Medulla oblongata (tissue), 1 donor: ENCODE data around the gene PRKCQ.
A peak's percentile ranks its signal among the peaks of the same experiment; 100 is the strongest.
"Not testable (repeated sequence)": the region's sequence is repeated elsewhere in the genome, so short reads cannot be mapped to it uniquely, and the experiment has no call there.

Experiments used
- DNase-seq: peaks from one replicate; pipeline ENCODE4 v3.0.0-alpha.2; 2015; ENCODE audit errors: extremely low spot score

The PRKCQ gene

DNA sequence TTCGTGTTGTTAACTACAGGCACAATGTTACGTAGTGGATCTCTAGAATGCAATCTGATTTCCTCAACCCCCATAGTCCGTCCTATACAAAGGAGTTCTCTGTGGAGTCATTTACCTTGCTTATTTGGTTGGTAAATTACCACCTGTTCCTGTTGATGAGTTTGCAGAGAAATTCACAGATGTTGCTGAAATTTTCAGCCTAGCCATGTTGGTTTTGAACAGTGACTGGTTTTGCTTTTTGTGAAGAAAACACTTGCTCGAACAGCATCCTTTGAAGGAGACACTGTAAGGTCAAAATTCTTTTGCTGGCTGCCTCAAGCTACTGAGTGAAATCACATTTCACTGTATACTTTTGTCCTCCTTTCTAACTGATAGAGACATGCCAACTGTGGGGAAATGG, 15.4 kb upstream of the PRKCQ start:
- DNase-seq, result no peak

- DNase-seq, result no peak
These were observed 13.2 kb upstream of the PRKCQ start for GRCh38 chr10:6593241-6593671.

- no peak for DNase-seq
These were observed 12.0 kb upstream of the PRKCQ start for GRCh38 chr10:6592080-6592479.

DNA sequence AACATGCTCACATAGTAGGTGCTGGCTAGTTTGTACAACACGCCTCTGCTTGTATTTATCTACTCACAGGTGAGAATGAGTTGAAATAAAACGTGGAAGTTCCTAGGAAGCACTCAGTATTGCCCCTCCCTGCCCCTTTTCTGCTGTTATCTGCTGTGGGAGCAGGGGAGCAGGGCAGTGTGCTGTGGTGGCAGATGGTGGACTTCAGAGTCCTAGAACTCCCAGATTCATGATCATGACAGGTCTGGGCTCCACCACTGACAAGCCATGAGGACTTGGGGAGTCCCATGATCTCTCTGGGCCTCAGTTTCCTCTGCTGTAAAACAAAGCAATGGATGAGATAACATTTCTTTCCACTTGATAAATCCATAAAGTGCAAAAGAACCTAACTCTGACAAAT, 11.6 kb upstream of the PRKCQ start:
- no peak for DNase-seq

- no peak for DNase-seq
These were observed 10.0 kb upstream of the PRKCQ start for GRCh38 chr10:6590100-6590499.

GRCh38 chr10:6589287-6590094, 9.4 kb upstream of the PRKCQ start:
- DNase-seq, result no peak

GRCh38 chr10:6588845-6589244, 8.8 kb upstream of the PRKCQ start:
- DNase-seq, result no peak

- DNase-seq, result no peak
These were observed 8.0 kb upstream of the PRKCQ start for GRCh38 chr10:6588082-6588481.

- no peak for DNase-seq
These were observed 6.4 kb upstream of the PRKCQ start for GRCh38 chr10:6586501-6586900.

DNA sequence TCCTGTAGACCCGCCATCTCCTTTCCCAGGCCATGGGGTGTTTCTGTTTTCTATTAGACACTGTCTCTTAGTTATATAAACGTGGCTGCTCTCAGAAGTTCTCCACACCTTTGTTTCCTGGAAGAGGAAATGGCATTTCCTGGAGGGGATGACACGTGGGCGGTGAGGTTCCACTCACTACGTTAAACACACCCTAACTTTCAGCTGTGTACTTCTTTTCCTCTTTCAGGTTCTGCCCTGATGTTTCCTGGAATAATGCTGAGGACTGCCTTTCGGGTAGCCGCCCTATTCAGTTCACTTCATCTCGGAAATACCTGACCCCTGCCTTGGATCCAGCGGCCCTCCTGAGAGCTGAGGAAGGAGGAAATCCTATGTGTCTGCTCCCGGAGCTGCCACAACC, 3.4 kb upstream of the PRKCQ start:
- no peak for DNase-seq

GRCh38 chr10:6582913-6583312, 2.8 kb upstream of the PRKCQ start:
- not testable (repeated sequence) for DNase-seq

DNA sequence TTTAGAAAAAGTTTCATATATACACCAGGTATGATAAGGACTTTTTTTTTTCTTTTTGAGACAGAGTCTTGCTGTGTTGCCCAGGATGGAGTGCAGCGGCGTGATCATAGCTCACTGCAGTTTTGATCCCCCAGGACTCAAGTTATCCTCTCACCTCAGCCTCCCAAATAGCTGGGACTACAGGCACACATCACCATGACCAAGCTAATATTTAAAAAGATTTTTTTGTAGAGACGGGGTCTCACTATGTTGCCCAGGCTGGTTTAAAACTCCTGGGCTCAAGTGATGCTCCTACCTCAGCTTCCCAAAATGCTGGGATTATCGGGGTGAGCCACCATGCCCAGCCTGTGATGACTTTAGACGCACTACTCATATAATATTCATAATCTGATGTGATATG, 2.2 kb upstream of the PRKCQ start:
- DNase-seq, result no peak

DNA sequence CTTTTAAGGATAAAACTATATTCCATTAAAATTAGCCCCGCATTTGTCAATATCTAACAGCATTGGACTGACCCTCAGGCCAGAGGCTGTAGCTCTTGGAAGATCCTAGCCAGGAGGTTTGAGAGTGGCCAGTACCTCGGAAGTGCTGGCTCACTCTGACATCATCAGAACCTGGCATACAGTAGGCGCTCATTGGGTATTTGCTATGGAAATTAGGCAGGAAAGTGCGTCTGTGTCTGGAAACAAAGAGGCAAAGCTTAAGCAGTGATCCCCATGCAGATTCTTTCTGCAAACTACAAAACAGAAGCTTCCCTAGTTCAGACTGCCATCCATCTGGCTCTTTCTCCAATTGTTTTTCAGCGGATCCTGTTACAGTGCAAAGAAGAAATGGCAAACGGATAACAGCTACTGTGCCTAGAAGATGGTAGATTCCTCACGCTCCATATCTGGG, 1.7 kb upstream of the PRKCQ start:
- DNase-seq, result peak; percentile 25

GRCh38 chr10:6581223-6581622, 1.1 kb upstream of the PRKCQ start:
- not testable (repeated sequence) for DNase-seq

GRCh38 chr10:6580279-6581029, 378 bp upstream of the PRKCQ start:
- DNase-seq, result peak; percentile 81

GRCh38 chr10:6579183-6579903, 733 bp downstream of the PRKCQ start:
- no peak for DNase-seq

- no peak for DNase-seq
These were observed 1.3 kb downstream of the PRKCQ start for GRCh38 chr10:6578795-6579182.

GRCh38 chr10:6578251-6578771, 1.8 kb downstream of the PRKCQ start:
- no peak for DNase-seq

DNA sequence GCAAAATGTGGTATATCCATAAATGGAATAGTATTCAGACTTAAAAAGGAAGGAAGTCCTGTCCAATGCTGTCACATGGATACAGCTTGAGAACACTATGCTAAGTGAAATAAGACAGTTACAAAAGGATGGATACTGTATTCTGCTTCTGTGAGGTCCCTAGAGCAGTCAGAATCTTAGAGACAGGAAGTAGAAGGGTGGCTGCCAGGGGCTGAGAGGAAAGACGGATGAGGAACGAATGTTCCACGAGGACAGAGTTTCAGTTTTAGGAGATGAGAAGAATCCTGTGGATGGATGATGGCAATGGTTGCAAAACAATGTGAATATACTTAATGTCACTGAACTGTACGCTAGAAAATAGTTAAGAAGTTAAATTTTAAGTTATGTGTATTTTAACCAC, 3.8 kb downstream of the PRKCQ start:
- DNase-seq, result no peak

DNA sequence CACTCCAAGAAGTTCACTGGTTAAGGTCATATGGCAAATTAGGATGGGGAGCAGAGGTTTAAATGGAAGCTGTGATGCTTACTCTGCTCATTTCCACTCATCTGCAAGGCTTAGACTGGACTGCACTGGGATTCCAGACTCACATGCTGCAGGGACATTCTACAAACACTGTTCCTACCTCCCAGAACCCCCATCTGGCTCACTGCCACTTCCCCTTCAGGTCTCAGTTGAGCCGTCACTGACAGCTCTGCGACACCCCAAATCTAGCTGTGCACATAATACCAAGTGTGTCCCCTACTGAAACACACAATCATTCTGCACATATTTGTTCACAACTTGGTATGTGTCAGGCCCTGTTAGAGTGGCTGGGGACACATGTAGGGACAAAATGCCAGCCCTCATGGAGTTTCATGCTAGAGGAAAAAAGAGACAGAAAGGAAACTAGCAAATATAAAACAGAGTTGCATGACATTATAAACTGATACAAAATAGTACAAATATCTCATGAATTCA, 5.4 kb downstream of the PRKCQ start:
- no peak for DNase-seq

GRCh38 chr10:6570893-6571292, 9.2 kb downstream of the PRKCQ start:
- DNase-seq, result no peak

DNA sequence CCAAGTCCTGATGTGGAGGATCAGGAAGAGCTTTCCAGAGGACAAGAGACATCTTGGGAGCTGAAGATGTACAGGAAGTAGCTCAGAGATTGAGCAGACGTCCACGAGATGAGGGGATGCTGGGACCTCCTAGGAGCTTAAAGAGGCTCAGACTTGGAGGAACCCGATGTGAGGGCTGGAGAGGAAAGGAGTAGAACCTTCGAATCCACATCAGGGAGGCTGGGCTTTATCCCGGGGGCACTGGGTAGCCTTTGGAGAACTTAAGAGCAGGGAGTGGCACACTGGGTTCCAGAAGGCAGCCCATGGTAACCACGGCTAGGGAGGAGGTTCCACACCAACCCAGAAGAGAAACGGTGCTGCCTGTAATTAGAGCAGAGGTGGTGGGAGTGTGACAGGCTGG, 10.8 kb downstream of the PRKCQ start:
- no peak for DNase-seq
